Large intestine (tissue), 3 donors: Measurements from ENCODE around the gene TMEM232. TPM values are rescaled to one million over a fixed set of nuclear protein-coding genes. Genes with fewer than 3 reads are reported as not detected.

ENCODE experiments used
- DNase-seq, 2 donors: peaks; one replicate each; pipeline versions ENCODE4 v3.0.0 to v3.0.0-alpha.2; 2013
- H3K27ac ChIP-seq: one replicate; pipeline ENCODE4 v1.5.1; 2013; ENCODE audit warnings: low read length
- H3K27me3 ChIP-seq: 2 replicates; pipeline ENCODE4 v1.6.1; 2013; ENCODE audit warnings: low read length; ENCODE audit not compliant: control insufficient read depth, insufficient read depth
- H3K36me3 ChIP-seq: 2 replicates; pipeline ENCODE4 v1.6.1; 2013; ENCODE audit warnings: low read length; ENCODE audit not compliant: control insufficient read depth, insufficient read depth
- H3K4me1 ChIP-seq: one replicate; pipeline ENCODE4 v1.6.1; 2013; ENCODE audit warnings: low read length; ENCODE audit not compliant: control insufficient read depth, insufficient read depth
- H3K4me3 ChIP-seq: one replicate; pipeline ENCODE4 v1.5.1; 2013; ENCODE audit warnings: low read length
- H3K9me3 ChIP-seq: one replicate; pipeline ENCODE4 v1.6.1; 2013; ENCODE audit warnings: mild to moderate bottlenecking, low read depth, low read length, moderate library complexity; ENCODE audit not compliant: control insufficient read depth
- WGBS: methylation state at CpG from one replicate; pipeline ENCODE4 v1.1.5; 2013; ENCODE audit warnings: low lambda C conversion rate; ENCODE audit not compliant: insufficient coverage; 5-methylcytosine and 5-hydroxymethylcytosine counted together
- polyA plus RNA-seq: library from polyadenylated mRNA; unstranded; fragments of 120-200 nt; gene quantifications from one replicate; pipeline ENCODE4 v1.2.1, GENCODE V29; 2013

Gene TMEM232
- polyA plus RNA-seq, 1 donor, result 2.2 TPM

DNA sequence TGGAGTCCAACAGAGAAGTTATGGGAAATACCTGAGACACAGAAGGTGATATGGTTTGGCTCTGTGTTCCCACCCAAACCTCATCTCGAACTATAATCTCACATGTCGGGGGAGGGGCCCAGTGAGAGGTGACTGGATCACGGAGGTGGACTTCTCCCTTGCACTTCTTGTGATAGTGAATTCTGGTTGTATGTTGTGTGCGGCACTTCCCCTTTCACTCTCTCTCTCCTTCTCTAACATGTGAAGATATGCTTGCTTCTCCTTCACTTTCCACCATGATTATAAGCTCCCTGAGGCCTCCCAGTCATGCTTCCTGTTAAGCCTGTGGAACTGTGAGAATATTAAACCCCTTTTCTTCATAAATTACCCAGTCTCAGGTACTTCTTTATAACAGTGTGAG, 96.1 kb downstream of the TMEM232 start:
- no peaks in the 10 kb centered on the region for H3K9me3 ChIP-seq
- no peak for DNase-seq
- WGBS, result no CpG with 5 or more reads among the region's 4 CpGs
- H3K36me3 ChIP-seq, result no peaks in the 10 kb centered on the region
- H3K27ac ChIP-seq, result no peak overlapping the region
- no peaks in the 10 kb centered on the region for H3K27me3 ChIP-seq
- H3K4me1 ChIP-seq, result no peaks in the 10 kb centered on the region
- H3K4me3 ChIP-seq, result no peak overlapping the region

DNA sequence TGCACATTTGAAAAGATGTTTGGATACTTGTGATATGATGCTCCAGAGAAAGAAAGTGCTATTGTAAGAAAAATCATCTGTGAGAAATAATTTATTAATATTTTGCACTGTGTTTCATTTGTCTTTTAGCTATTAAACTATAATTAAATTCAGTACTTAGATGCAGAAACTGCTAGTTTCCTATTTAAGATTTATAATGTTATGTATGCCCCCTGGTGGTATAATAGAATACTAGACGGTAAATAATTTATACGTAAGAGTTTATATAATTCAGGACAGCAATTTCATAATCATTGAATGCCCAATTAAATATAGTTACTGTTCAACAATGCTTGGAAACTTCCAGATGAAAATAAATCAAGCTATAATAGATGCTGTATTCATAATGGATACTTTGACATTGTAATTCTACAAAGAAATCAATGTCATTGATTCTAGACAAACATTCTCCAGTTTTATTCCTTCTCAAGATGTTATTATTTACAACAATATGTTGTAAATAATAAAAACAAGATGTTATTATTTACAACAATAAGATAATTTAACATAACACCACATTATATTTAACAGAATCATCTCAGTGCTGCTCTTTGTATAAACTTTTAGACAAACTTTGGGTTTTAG, 101.0 kb downstream of the TMEM232 start:
- no peaks in the 10 kb centered on the region for H3K27me3 ChIP-seq
- no peak for DNase-seq
- H3K9me3 ChIP-seq, result peaks cover under 1% of the 10 kb centered on the region
- H3K36me3 ChIP-seq, result no peaks in the 10 kb centered on the region
- 6% methylated on average over 2 of the region's 2 CpGs for WGBS
- no peak overlapping the region for H3K27ac ChIP-seq
- H3K4me3 ChIP-seq, result no peak overlapping the region
- no peaks in the 10 kb centered on the region for H3K4me1 ChIP-seq

DNA sequence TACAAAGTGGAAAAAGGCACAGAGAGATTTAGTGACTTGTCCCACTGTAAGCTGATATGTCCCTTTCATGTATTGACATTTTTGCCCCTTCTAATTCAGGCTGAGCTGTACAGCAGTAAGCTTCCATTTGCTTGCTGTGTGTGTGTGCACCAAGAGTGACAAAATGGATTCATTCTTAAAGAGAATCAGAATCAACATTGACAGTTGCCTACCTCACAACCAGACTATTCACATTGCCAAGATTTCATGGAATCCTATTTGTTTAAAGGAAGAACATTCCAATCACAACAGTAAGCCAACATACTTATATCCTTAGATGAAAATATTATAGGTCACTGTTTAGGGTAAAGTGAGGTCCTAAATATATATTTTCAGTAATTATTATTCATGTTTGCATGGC, 102.6 kb downstream of the TMEM232 start:
- H3K9me3 ChIP-seq, result peaks cover 3% of the 10 kb centered on the region
- no peaks in the 10 kb centered on the region for H3K4me1 ChIP-seq
- no peak for DNase-seq
- no peaks in the 10 kb centered on the region for H3K36me3 ChIP-seq
- H3K27ac ChIP-seq, result no peak overlapping the region
- no peak overlapping the region for H3K4me3 ChIP-seq
- H3K27me3 ChIP-seq, result no peaks in the 10 kb centered on the region

DNA sequence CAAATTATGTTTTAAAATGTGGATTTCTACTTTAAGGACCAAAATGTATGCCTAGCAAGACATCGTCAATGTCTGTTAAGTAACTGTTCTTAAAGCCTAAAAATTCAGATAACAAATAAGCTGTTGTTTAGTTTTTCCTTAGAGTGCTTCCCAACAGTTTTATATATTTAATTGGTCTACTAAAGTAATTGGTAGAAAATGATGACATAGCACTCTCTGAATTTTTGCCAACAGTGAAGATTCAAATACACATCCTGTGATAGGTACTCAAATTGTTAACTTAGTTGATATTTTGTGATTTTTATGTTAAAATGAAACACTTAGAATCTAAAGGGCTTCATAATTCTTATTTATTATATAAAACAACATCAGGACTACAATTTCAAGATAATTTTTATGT, 107.5 kb downstream of the TMEM232 start:
- Histone ChIP-seq H3K4me1 (no peaks in the 10 kb centered on the region), H3K27me3 (no peaks in the 10 kb centered on the region), H3K9me3 (peaks cover 3% of the 10 kb centered on the region), H3K36me3 (no peaks in the 10 kb centered on the region), H3K27ac (no peak overlapping the region), H3K4me3 (no peak overlapping the region)
- no peak for DNase-seq
- 75% methylated on average over 1 of the region's 1 CpG for WGBS

DNA sequence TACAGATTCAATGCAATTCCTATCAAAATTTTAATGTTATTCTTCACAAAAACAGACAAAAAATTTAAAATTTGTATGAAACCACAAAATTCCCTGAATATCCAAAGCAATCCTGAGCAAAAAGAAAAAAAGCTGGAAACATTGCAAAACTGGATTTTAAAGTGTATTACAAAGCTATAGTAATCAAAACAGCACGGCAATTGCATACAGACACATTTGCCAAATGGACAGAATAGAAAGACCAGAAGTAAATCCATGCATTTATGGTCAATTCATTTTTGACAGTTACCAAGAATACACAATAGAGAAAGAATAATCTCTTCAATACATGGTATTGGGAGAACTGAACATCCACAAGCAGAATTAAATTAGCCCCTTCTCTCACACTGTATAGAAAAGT, 110.5 kb downstream of the TMEM232 start:
- 100% methylated on average over 1 of the region's 1 CpG for WGBS
- no peak for DNase-seq
- no peaks in the 10 kb centered on the region for H3K27me3 ChIP-seq
- H3K9me3 ChIP-seq, result peaks cover 3% of the 10 kb centered on the region
- no peaks in the 10 kb centered on the region for H3K4me1 ChIP-seq
- no peaks in the 10 kb centered on the region for H3K36me3 ChIP-seq
- no peak overlapping the region for H3K4me3 ChIP-seq
- no peak overlapping the region for H3K27ac ChIP-seq

DNA sequence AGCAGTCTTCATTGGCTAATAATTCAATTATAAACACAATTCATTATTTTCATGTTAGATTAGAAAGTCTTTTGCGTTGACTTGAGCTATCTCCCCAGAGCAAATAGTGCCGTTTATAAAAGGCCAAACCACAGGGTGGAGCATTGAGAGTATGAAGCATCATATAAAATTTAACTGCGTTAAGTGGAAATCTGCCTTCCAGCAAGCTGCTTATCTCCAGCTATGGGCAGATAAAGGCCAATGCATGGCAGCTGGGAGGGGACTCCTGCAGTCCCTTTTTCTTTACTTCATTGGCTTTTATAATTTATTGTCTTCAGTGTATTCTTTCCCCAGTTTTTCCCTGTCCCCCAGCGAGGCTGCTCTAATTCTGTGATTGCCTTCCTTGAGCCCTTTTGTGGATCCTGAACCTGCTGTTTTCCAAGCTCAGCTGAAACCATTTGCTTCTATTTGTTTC, 113.7 kb downstream of the TMEM232 start:
- Histone ChIP-seq H3K4me1 (no peaks in the 10 kb centered on the region), H3K27ac (no peak overlapping the region), H3K27me3 (no peaks in the 10 kb centered on the region), H3K36me3 (no peaks in the 10 kb centered on the region), H3K4me3 (no peak overlapping the region), H3K9me3 (no peaks in the 10 kb centered on the region)
- WGBS, result 13% methylated on average over 3 of the region's 4 CpGs
- no peak for DNase-seq

DNA sequence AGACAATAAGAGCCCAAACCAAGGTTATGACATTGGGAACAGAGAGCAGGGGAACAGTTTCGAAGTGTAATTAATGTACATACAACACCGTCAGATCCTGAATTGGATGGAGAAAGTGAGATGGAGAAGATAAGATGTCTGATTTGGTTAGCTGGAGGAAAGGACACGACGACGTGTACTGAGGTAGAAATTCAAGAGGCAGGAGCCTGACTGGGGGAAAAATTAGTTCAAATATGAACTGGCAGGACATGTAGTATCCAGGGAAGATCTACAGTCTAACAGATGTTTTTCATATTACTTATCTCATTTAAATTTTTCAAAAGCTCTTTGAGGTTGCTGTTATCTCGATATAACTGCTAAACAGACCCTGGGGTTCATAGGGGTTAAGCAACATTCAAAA, 114.7 kb downstream of the TMEM232 start:
- 92% methylated on average over 2 of the region's 6 CpGs for WGBS
- Histone ChIP-seq H3K36me3 (no peaks in the 10 kb centered on the region), H3K27me3 (no peaks in the 10 kb centered on the region)

DNA sequence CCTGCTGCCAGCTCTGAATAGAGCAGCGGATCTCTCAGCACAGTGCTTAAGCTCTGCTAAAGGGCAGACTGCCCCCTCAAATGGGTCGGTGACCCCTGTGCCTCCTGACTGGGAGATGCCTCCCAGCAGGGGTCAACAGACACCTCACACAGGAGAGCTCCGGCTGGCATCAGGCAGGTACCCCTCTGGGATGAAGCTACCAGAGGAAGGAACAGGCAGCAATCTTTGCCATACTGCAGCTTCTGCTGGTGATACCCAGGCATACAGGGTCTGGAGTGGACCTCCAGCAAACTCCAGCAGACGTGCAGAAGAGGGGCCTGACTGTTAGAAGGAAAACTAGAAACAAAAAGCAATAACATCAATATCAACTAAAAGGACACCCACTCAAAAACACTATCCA, 131.6 kb downstream of the TMEM232 start:
- no CpG with 5 or more reads among the region's 4 CpGs for WGBS
- Histone ChIP-seq H3K4me3 (no peak overlapping the region), H3K9me3 (no peaks in the 10 kb centered on the region), H3K27ac (no peak overlapping the region), H3K4me1 (no peaks in the 10 kb centered on the region), H3K27me3 (no peaks in the 10 kb centered on the region), H3K36me3 (no peaks in the 10 kb centered on the region)
- DNase-seq, result no peak

More for the DNA sequence above, 114.7 kb downstream of the TMEM232 start:
- no peak for DNase-seq
- Histone ChIP-seq H3K9me3 (no peaks in the 10 kb centered on the region), H3K4me3 (no peak overlapping the region), H3K4me1 (no peaks in the 10 kb centered on the region), H3K27ac (no peak overlapping the region)

DNA sequence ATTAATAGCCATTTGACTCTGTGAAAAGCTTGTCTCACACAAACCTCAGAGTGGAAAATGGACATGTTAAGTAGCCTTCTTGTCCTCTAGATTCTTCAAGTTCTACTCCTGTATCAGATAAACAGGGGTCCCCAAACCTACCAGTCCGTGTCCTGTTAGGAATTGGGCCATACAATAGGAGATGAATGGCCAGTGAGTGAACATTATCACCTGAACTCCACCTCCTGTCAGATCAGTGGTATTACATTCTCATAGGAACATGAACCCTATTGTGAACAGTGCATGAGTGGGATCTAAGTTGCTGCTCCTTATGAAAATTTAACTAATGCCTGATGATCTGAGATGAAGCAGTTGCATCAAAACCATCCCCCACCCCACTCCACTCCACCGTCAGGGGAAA, 136.3 kb downstream of the TMEM232 start:
- peak; percentile 8 to 35 for DNase-seq
- H3K27ac ChIP-seq, result no peak overlapping the region
- WGBS, result no CpG with 5 or more reads among the region's 2 CpGs
- H3K9me3 ChIP-seq, result no peaks in the 10 kb centered on the region
- no peaks in the 10 kb centered on the region for H3K27me3 ChIP-seq
- peaks cover 3% of the 10 kb centered on the region for H3K4me1 ChIP-seq
- H3K4me3 ChIP-seq, result no peak overlapping the region
- H3K36me3 ChIP-seq, result no peaks in the 10 kb centered on the region

DNA sequence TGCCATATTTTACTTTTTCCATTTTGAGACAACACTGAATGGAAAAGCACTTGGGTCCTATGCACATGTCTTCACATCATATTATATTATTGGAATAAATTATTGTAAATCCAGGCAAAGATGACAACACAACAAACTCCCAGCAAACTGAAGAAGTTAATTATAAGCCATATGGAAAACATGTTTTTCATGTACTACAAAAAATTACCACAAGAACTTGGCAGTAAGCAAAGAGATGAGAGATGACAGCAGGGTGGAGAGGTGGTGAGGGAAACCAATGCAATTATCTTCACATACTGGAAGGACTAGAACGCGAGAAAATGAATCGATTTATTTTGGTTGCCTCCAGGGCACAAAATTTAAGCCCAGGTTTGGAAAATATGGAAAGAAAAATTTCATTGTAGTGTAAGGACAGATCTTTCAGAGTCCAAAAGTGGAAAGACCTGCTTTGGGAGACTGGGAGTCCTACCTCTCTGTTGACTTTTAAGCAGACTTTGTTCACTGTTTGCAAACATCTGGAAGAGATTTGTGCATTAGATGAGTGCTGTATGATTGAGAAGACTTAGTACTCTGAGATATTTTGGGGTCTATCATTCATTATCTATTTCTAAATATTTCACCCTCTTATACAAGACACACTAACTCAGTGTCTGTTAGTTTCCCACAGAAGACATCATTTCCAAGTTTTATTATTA, 138.0 kb downstream of the TMEM232 start:
- no peak overlapping the region for H3K27ac ChIP-seq
- peak in 1 of 2 donors; percentile 19 for DNase-seq
- H3K4me3 ChIP-seq, result no peak overlapping the region
- H3K36me3 ChIP-seq, result no peaks in the 10 kb centered on the region
- peaks cover 3% of the 10 kb centered on the region for H3K4me1 ChIP-seq
- H3K27me3 ChIP-seq, result no peaks in the 10 kb centered on the region
- WGBS, result 81% methylated on average over 3 of the region's 3 CpGs
- no peaks in the 10 kb centered on the region for H3K9me3 ChIP-seq

DNA sequence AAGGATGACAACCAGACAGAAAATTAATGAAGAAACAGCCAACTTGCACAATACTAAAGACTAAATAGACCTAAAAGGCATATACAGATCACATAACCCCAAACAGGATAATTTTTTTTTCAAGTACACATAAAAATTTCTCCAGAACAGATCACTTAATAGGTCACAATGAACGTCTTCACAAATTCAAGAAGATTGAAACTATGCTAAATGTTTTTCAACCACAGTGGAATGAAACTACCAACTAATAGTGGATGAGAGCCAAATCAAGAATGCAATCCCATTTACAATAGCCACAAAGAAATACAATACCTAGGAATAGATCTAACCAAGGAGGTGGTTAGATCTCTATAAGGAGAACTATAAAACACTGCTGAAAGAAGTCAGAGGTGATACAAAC, 145.8 kb downstream of the TMEM232 start:
- no peak overlapping the region for H3K4me3 ChIP-seq
- no peaks in the 10 kb centered on the region for H3K4me1 ChIP-seq
- H3K9me3 ChIP-seq, result no peaks in the 10 kb centered on the region
- no CpG with 5 or more reads among the region's 1 CpG for WGBS
- H3K27ac ChIP-seq, result no peak overlapping the region
- no peaks in the 10 kb centered on the region for H3K36me3 ChIP-seq
- no peaks in the 10 kb centered on the region for H3K27me3 ChIP-seq
- DNase-seq, result no peak
